GM12878 (cell line): ENCODE measurements around the gene MORC1.

Experiments used
- CHD2 ChIP-seq: IDR thresholded peaks from 2 replicates; pipeline ENCODE4 v1.6.1; 2011; ENCODE audit warnings: low read depth, low read length, improper control_type of control experiment, borderline replicate concordance
- EZH2 ChIP-seq: IDR thresholded peaks from 2 replicates; pipeline ENCODE4 v1.6.1; 2012; ENCODE audit warnings: low read depth, mild to moderate bottlenecking, control low read depth, inconsistent platforms, low read length, borderline replicate concordance; ENCODE audit not compliant: control insufficient read depth
- FOXM1 ChIP-seq: IDR thresholded peaks from 2 replicates; pipeline ENCODE4 v1.6.1; 2012; ENCODE audit warnings: low read depth, mild to moderate bottlenecking, inconsistent platforms, low read length, moderate library complexity
- PBX3 ChIP-seq: IDR thresholded peaks from 2 replicates; pipeline ENCODE4 v1.6.1; 2011; ENCODE audit warnings: mild to moderate bottlenecking, low read depth, low read length, moderate library complexity; ENCODE audit not compliant: insufficient replicate concordance
- POLR2A ChIP-seq: IDR thresholded peaks from 2 replicates; pipeline ENCODE4 v1.6.1; 2011; ENCODE audit warnings: low read depth, mild to moderate bottlenecking, low read length
- POLR2AphosphoS5 ChIP-seq: IDR thresholded peaks from 2 replicates; pipeline ENCODE4 v1.6.1; 2011; ENCODE audit warnings: mild to moderate bottlenecking, low read length, inconsistent platforms
- RAD21 ChIP-seq: IDR thresholded peaks from 2 replicates; pipeline ENCODE4 v1.6.1; 2011; ENCODE audit warnings: mild to moderate bottlenecking, low read depth, low read length, moderate library complexity; ENCODE audit not compliant: insufficient read depth
- SIX5 ChIP-seq: IDR thresholded peaks from 2 replicates; pipeline ENCODE4 v1.6.1; 2011; ENCODE audit warnings: mild to moderate bottlenecking, low read depth, low read length, moderate library complexity; ENCODE audit not compliant: severe bottlenecking
- SPI1 ChIP-seq: IDR thresholded peaks from 2 replicates; pipeline ENCODE4 v1.6.1; 2011; ENCODE audit warnings: low read depth, mild to moderate bottlenecking, low read length, moderate library complexity, borderline replicate concordance; ENCODE audit not compliant: insufficient read depth
- TCF12 ChIP-seq: IDR thresholded peaks from 2 replicates; pipeline ENCODE4 v1.6.1; 2011; ENCODE audit warnings: low read depth, mild to moderate bottlenecking, low read length
- ZBED1 ChIP-seq: IDR thresholded peaks from 2 replicates; pipeline ENCODE4 v1.6.1; 2016; ENCODE audit warnings: borderline replicate concordance
- TF ChIP-seq, protein P1 (sequence below), 3 experiments: IDR thresholded peaks in 2 of 3; conservative IDR thresholded peaks in 1 of 3; 2 replicates each; pipeline ENCODE4 v1.5.1; 2011; ENCODE audit warnings: low read depth in 3 of 3, low read length in 3 of 3, mild to moderate bottlenecking in 3 of 3, control low read depth in 2 of 3, moderate library complexity in 2 of 3, inconsistent platforms in 1 of 3, mixed read lengths in 1 of 3; ENCODE audit not compliant: control insufficient read depth in 2 of 3, insufficient read depth in 1 of 3; ENCODE audit errors: extremely low read depth in 1 of 3
- TF ChIP-seq, protein P2 (sequence below): fragments of 450-650 bp; IDR thresholded peaks from 2 replicates; pipeline ENCODE4 v1.6.1; 2017; ENCODE audit warnings: mild to moderate bottlenecking, moderate library complexity
- TF ChIP-seq, protein P3 (sequence below): IDR thresholded peaks from 2 replicates; pipeline ENCODE4 v1.6.1; 2012; ENCODE audit warnings: low read depth, low read length, improper control_type of control experiment

- TF ChIP-seq, protein P1, sequence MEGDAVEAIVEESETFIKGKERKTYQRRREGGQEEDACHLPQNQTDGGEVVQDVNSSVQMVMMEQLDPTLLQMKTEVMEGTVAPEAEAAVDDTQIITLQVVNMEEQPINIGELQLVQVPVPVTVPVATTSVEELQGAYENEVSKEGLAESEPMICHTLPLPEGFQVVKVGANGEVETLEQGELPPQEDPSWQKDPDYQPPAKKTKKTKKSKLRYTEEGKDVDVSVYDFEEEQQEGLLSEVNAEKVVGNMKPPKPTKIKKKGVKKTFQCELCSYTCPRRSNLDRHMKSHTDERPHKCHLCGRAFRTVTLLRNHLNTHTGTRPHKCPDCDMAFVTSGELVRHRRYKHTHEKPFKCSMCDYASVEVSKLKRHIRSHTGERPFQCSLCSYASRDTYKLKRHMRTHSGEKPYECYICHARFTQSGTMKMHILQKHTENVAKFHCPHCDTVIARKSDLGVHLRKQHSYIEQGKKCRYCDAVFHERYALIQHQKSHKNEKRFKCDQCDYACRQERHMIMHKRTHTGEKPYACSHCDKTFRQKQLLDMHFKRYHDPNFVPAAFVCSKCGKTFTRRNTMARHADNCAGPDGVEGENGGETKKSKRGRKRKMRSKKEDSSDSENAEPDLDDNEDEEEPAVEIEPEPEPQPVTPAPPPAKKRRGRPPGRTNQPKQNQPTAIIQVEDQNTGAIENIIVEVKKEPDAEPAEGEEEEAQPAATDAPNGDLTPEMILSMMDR (IDR thresholded peaks at IDR 0.05 in 2 of 3, conservative IDR thresholded peaks at IDR 0.05 in 1 of 3; ENCODE audit: control insufficient read depth in 2 of 3, extremely low read depth in 1 of 3, insufficient read depth in 1 of 3, low read depth in 3 of 3, low read length in 3 of 3), result no peak
- TF ChIP-seq ZBED1, result no peak
- no peak for TF ChIP-seq FOXM1
- no peak for TF ChIP-seq SPI1
- TF ChIP-seq RAD21, result no peak
- TF ChIP-seq EZH2, result no peak
- no peak for TF ChIP-seq TCF12
- TF ChIP-seq, protein P2, sequence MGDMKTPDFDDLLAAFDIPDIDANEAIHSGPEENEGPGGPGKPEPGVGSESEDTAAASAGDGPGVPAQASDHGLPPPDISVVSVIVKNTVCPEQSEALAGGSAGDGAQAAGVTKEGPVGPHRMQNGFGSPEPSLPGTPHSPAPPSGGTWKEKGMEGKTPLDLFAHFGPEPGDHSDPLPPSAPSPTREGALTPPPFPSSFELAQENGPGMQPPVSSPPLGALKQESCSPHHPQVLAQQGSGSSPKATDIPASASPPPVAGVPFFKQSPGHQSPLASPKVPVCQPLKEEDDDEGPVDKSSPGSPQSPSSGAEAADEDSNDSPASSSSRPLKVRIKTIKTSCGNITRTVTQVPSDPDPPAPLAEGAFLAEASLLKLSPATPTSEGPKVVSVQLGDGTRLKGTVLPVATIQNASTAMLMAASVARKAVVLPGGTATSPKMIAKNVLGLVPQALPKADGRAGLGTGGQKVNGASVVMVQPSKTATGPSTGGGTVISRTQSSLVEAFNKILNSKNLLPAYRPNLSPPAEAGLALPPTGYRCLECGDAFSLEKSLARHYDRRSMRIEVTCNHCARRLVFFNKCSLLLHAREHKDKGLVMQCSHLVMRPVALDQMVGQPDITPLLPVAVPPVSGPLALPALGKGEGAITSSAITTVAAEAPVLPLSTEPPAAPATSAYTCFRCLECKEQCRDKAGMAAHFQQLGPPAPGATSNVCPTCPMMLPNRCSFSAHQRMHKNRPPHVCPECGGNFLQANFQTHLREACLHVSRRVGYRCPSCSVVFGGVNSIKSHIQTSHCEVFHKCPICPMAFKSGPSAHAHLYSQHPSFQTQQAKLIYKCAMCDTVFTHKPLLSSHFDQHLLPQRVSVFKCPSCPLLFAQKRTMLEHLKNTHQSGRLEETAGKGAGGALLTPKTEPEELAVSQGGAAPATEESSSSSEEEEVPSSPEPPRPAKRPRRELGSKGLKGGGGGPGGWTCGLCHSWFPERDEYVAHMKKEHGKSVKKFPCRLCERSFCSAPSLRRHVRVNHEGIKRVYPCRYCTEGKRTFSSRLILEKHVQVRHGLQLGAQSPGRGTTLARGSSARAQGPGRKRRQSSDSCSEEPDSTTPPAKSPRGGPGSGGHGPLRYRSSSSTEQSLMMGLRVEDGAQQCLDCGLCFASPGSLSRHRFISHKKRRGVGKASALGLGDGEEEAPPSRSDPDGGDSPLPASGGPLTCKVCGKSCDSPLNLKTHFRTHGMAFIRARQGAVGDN, result no peak
- no peak for TF ChIP-seq CHD2
- no peak for TF ChIP-seq POLR2A
- TF ChIP-seq SIX5, result no peak
- no peak for TF ChIP-seq POLR2AphosphoS5
- TF ChIP-seq, protein P3, sequence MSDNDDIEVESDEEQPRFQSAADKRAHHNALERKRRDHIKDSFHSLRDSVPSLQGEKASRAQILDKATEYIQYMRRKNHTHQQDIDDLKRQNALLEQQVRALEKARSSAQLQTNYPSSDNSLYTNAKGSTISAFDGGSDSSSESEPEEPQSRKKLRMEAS, result no peak
- no peak for TF ChIP-seq PBX3
These were observed 82.9 kb downstream of the MORC1 start for GRCh38 chr3:109035082-109035481.
